Smooth muscle cell (in vitro differentiated cells): ENCODE measurements around the gene RBPJL. TPM values are rescaled to one million over a fixed set of nuclear protein-coding genes. Genes with fewer than 3 reads are reported as not detected.

Experiments used
- DNase-seq: peaks from one replicate; lab custom pipeline; 2025; ENCODE audit not compliant: unreplicated experiment; lab: John Stamatoyannopoulos, UW
- H2AFZ ChIP-seq: fragments of 200-600 bp; sonication (generic); 2 replicates; pipeline ENCODE4 v1.6.0; 2016; ENCODE audit warnings: antibody characterized with exemption, low read depth, mild to moderate bottlenecking
- H3F3A ChIP-seq: fragments of 200-600 bp; sonication (generic); 2 replicates; pipeline ENCODE4 v1.6.0; 2017; ENCODE audit warnings: antibody characterized with exemption, low read depth
- H3K27ac ChIP-seq: fragments of 200-600 bp; sonication (generic); 2 replicates; pipeline ENCODE4 v1.5.1; 2016; ENCODE audit warnings: low read depth, mild to moderate bottlenecking
- H3K27me3 ChIP-seq: fragments of 200-600 bp; sonication (generic); 2 replicates; pipeline ENCODE4 v1.6.1; 2016; ENCODE audit warnings: low read depth, mild to moderate bottlenecking
- H3K36me3 ChIP-seq: fragments of 200-600 bp; sonication (generic); 2 replicates; pipeline ENCODE4 v1.5.1; 2016; ENCODE audit warnings: low read depth
- H3K4me1 ChIP-seq: fragments of 200-600 bp; sonication (generic); 2 replicates; pipeline ENCODE4 v1.5.1; 2016; ENCODE audit warnings: low read depth
- H3K4me2 ChIP-seq: fragments of 200-600 bp; sonication (generic); 2 replicates; pipeline ENCODE4 v1.6.0; 2016; ENCODE audit warnings: mild to moderate bottlenecking
- H3K4me3 ChIP-seq: fragments of 200-600 bp; sonication (generic); 2 replicates; pipeline ENCODE4 v1.5.1; 2016; ENCODE audit warnings: mild to moderate bottlenecking
- H3K79me2 ChIP-seq: fragments of 200-600 bp; sonication (generic); 2 replicates; pipeline ENCODE4 v1.6.0; 2016; ENCODE audit warnings: low read depth, mild to moderate bottlenecking
- H3K9ac ChIP-seq: fragments of 200-600 bp; sonication (generic); 2 replicates; pipeline ENCODE4 v1.6.0; 2016; ENCODE audit warnings: low read depth
- H3K9me3 ChIP-seq: fragments of 200-600 bp; sonication (generic); replicated peaks from 2 replicates; pipeline ENCODE4 v1.5.1; 2016; ENCODE audit warnings: low read depth
- H4K20me1 ChIP-seq: fragments of 200-600 bp; sonication (generic); 2 replicates; pipeline ENCODE4 v1.6.0; 2016; ENCODE audit warnings: low read depth
- CTCF ChIP-seq: fragments of 200-600 bp; sonication (generic); IDR thresholded peaks from 2 replicates; pipeline ENCODE4 v1.5.1; 2017; ENCODE audit warnings: borderline replicate concordance, mild to moderate bottlenecking, antibody characterized with exemption; ENCODE audit not compliant: insufficient read depth, poor library complexity, severe bottlenecking
- WGBS: methylation state at CpG from one replicate; pipeline ENCODE4 v1.1.7; 2016; ENCODE audit warnings: low lambda C conversion rate; 5-methylcytosine and 5-hydroxymethylcytosine counted together
- polyA plus RNA-seq: library from polyadenylated mRNA; unstranded; fragments of >200 nt; fragmentation: Nextera tagmentation; extraction: Ambion mirVana; gene quantifications from 2 replicates; pipeline ENCODE4 v1.2.1, GENCODE V29; 2016
- total RNA-seq: library from RNA; depleted of rRNA; stranded (reverse); fragments of >200 nt; gene quantifications from 2 replicates; pipeline ENCODE4 v1.2.3, GENCODE V29; 2014

The RBPJL gene
- total and polyA plus RNA-seq, 2 experiments from 2014 or later = not detected

DNA sequence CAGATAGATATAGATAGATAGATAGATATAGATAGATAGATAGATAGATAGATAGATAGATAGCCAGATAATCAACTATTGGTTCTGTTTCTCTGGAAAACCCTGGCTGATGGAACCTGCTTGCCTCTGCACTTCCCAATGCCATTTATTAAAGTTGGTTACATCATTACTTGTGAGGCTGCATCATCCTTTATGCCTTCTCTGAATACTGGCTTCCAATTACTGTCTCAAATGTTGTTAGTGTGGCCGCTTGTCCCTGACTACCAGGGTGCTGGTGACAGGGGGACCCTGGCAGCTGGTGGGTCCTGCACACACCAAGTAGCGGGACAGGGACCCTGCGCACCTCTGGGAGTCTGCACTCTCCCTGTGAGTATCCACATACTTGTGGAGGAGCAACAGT, 48.4 kb upstream of the RBPJL start:
- 99% methylated on average over 3 of the region's 3 CpGs for WGBS
- no peak overlapping the region for H2AFZ ChIP-seq
- H3K27ac ChIP-seq = no peak overlapping the region
- H3K9me3 ChIP-seq = no peaks in the 10 kb centered on the region
- no peak for DNase-seq
- H3K4me1 ChIP-seq = no peaks in the 10 kb centered on the region
- no peak overlapping the region for H3K4me3 ChIP-seq
- no peaks in the 10 kb centered on the region for H4K20me1 ChIP-seq
- TF ChIP-seq CTCF = no peak
- H3K36me3 ChIP-seq = no peaks in the 10 kb centered on the region
- no peaks in the 10 kb centered on the region for H3K79me2 ChIP-seq
- H3K4me2 ChIP-seq = no peak overlapping the region
- H3K9ac ChIP-seq = no peak overlapping the region
- H3F3A ChIP-seq = no peaks in the 10 kb centered on the region
- H3K27me3 ChIP-seq = peaks cover 15% of the 10 kb centered on the region

DNA sequence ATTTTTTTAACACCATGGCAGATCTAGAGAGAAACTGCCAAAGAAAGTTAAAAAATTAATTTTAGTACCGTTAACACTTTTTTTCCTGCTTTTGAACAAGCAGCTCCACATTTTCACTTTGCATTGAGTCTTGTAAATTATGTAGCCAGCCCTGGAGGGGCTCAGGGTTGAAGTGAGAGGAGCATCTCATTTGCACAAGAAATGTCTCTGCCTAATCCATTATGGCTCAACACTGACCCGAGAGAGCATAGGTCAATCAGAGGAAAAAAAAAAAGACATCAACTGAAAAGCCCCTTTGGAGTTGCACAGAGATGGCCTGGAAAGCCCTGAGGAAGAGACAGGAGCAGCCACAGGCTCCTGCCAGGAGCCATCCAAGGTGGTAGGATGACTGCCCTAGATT, 48.0 kb upstream of the RBPJL start:
- TF ChIP-seq CTCF = no peak
- no peak overlapping the region for H3K9ac ChIP-seq
- no peak overlapping the region for H2AFZ ChIP-seq
- no peak overlapping the region for H3K4me2 ChIP-seq
- whole genome bisulfite sequencing = 61% methylated on average over 2 of the region's 2 CpGs
- no peaks in the 10 kb centered on the region for H4K20me1 ChIP-seq
- no peaks in the 10 kb centered on the region for H3K9me3 ChIP-seq
- H3K36me3 ChIP-seq = no peaks in the 10 kb centered on the region
- peaks cover 15% of the 10 kb centered on the region for H3K27me3 ChIP-seq
- H3F3A ChIP-seq = no peaks in the 10 kb centered on the region
- DNase-seq = no peak
- no peaks in the 10 kb centered on the region for H3K79me2 ChIP-seq
- no peak overlapping the region for H3K4me3 ChIP-seq
- no peaks in the 10 kb centered on the region for H3K4me1 ChIP-seq
- no peak overlapping the region for H3K27ac ChIP-seq

- H3F3A ChIP-seq = no peaks in the 10 kb centered on the region
- H3K4me2 ChIP-seq = no peak overlapping the region
- H3K4me3 ChIP-seq = no peak overlapping the region
- TF ChIP-seq CTCF = no peak
- WGBS = 87% methylated on average over 3 of the region's 3 CpGs
- DNase-seq = no peak
- H3K9ac ChIP-seq = no peak overlapping the region
- no peaks in the 10 kb centered on the region for H3K4me1 ChIP-seq
- H4K20me1 ChIP-seq = no peaks in the 10 kb centered on the region
- no peaks in the 10 kb centered on the region for H3K36me3 ChIP-seq
- H3K27me3 ChIP-seq = peaks cover 25% of the 10 kb centered on the region
- no peaks in the 10 kb centered on the region for H3K79me2 ChIP-seq
- H2AFZ ChIP-seq = no peak overlapping the region
- no peak overlapping the region for H3K27ac ChIP-seq
- H3K9me3 ChIP-seq = no peaks in the 10 kb centered on the region
Measured at GRCh38 chr20:45263556-45264266, 42.9 kb upstream of the RBPJL start.

- H3K9me3 ChIP-seq = no peaks in the 10 kb centered on the region
- no peak overlapping the region for H3K4me3 ChIP-seq
- no peak overlapping the region for H3K4me2 ChIP-seq
- no peaks in the 10 kb centered on the region for H3K4me1 ChIP-seq
- no peaks in the 10 kb centered on the region for H3F3A ChIP-seq
- DNase-seq = no peak
- no peak for TF ChIP-seq CTCF
- no peaks in the 10 kb centered on the region for H3K36me3 ChIP-seq
- H3K27ac ChIP-seq = no peak overlapping the region
- peaks cover 11% of the 10 kb centered on the region for H3K27me3 ChIP-seq
- H3K79me2 ChIP-seq = no peaks in the 10 kb centered on the region
- no peak overlapping the region for H3K9ac ChIP-seq
- H4K20me1 ChIP-seq = no peaks in the 10 kb centered on the region
- H2AFZ ChIP-seq = no peak overlapping the region
Measured at GRCh38 chr20:45266977-45267376, 39.7 kb upstream of the RBPJL start.
